SK-N-MC (cell line): Measurements from ENCODE around the gene POLRMT.

Source experiments
- EZH2 ChIP-seq: fragments of 200-600 bp; sonication (generic); IDR thresholded peaks from one replicate; pipeline ENCODE4 v1.6.1; 2017; ENCODE audit warnings: antibody characterized with exemption
- FOXP2 ChIP-seq: optimal IDR thresholded peaks from 2 replicates; pipeline ENCODE3; 2011; ENCODE audit warnings: mild to moderate bottlenecking, moderate library complexity; ENCODE audit not compliant: insufficient read depth; ENCODE audit errors: extremely low read length, control extremely low read depth
- POLR2AphosphoS5 ChIP-seq: IDR thresholded peaks from 2 replicates; pipeline ENCODE4 v1.6.1; 2012; ENCODE audit warnings: mild to moderate bottlenecking, low read depth, low read length, borderline replicate concordance

- TF ChIP-seq POLR2AphosphoS5: no peak
- no peak for TF ChIP-seq EZH2
- no peak for TF ChIP-seq FOXP2
These were observed 14.4 kb upstream of the POLRMT start for GRCh38 chr19:647566-648284.
